Thyroid gland (tissue), 4 donors: ENCODE data around the gene CPT1A. TPM values are rescaled to one million over a fixed set of nuclear protein-coding genes. Genes with fewer than 3 reads are reported as not detected.
"Not testable (repeated sequence)": the region's sequence is repeated elsewhere in the genome, so short reads cannot be mapped to it uniquely, and the experiment has no call there.

ENCODE experiments used
- DNase-seq, 2 donors: peaks; one replicate each; pipeline ENCODE4 v3.0.0-alpha.2; 2019
- H3K27ac ChIP-seq, 3 donors: fragments of 200-600 bp; sonication (generic); 1 replicate in 2 of 3; 2 replicates in 1 of 3; pipeline ENCODE4 v1.5.1; 2016 to 2019; ENCODE audit warnings: mild to moderate bottlenecking in 1 of 3, moderate library complexity in 1 of 3
- H3K27me3 ChIP-seq: fragments of 200-600 bp; sonication (generic); one replicate; pipeline ENCODE4 v1.5.1; 2019
- H3K36me3 ChIP-seq, 2 donors: fragments of 200-600 bp; sonication (generic); one replicate each; pipeline ENCODE4 v1.5.1; 2016 to 2019
- H3K4me1 ChIP-seq, 2 donors: fragments of 200-600 bp; sonication (generic); one replicate each; pipeline ENCODE4 v1.5.1; 2017 to 2019
- H3K4me3 ChIP-seq, 3 donors: fragments of 200-600 bp; sonication (generic); replicated peaks in 1 of 3; 1 replicate in 2 of 3; 2 replicates in 1 of 3; pipeline ENCODE4 v1.5.1; 2016; ENCODE audit warnings: mild to moderate bottlenecking in 1 of 3
- H3K9me3 ChIP-seq: fragments of 200-600 bp; sonication (generic); one replicate; pipeline ENCODE4 v1.5.1; 2017
- CTCF ChIP-seq, 6 experiments: fragments of 200-600 bp in 3 of 6; fragments of 450-650 bp in 3 of 6; sonication (generic) in 3 of 6; IDR thresholded peaks; one replicate each; pipeline ENCODE4 v1.5.1; 2016 to 2019; ENCODE audit warnings: antibody characterized with exemption in 6 of 6, mild to moderate bottlenecking in 2 of 6, inconsistent platforms in 1 of 6, moderate library complexity in 1 of 6
- POLR2A ChIP-seq, 2 donors: fragments of 450-650 bp; IDR thresholded peaks; one replicate each; pipeline ENCODE4 v1.6.1; 2017; ENCODE audit warnings: antibody characterized with exemption in 2 of 2, mild to moderate bottlenecking in 2 of 2, moderate library complexity in 1 of 2
- WGBS, 2 donors: methylation state at CpG; one replicate each; pipeline ENCODE4 v1.1.5; 2017; 5-methylcytosine and 5-hydroxymethylcytosine counted together
- intact Hi-C: fragments of 100-400 bp; cut with DNase I; formaldehyde crosslinking; loops from one replicate; pipeline ENCODE4 v1.15.1; 2023
- total RNA-seq, 4 donors: library from RNA; depleted of rRNA; stranded (reverse); fragments of >200 nt; gene quantifications; one replicate each; pipeline ENCODE4 v1.2.3, GENCODE V29; 2016

Gene CPT1A
- total RNA-seq, 4 donors from 2014 or later, result 29.9 to 58.0 (median 43.8) TPM

- intact Hi-C loops, result no loop called here
- WGBS, 2 donors, result 87% methylated on average over 8 of the region's 8 CpGs
Observed at GRCh38 chr11:68859123-68859522, 17.4 kb upstream of the CPT1A start.

GRCh38 chr11:68857037-68857586 lies 15.4 kb upstream of the CPT1A start:
- H3K4me1 ChIP-seq, result peaks cover 9 to 14% of the 10 kb centered on the region in 2 donors
- H3K36me3 ChIP-seq, result no peaks in the 10 kb centered on the region
- H3K27ac ChIP-seq, result no peak overlapping the region
- no peak for DNase-seq
- H3K27me3 ChIP-seq, result no peaks in the 10 kb centered on the region
- 93% methylated on average over 8 of the region's 8 CpGs for WGBS, 2 donors
- no peaks in the 10 kb centered on the region for H3K9me3 ChIP-seq
- H3K4me3 ChIP-seq, result no peak overlapping the region
- TF ChIP-seq POLR2A (IDR thresholded peaks at IDR 0.05) (no peak), CTCF (IDR thresholded peaks at IDR 0.05) (no peak)
- intact Hi-C loops, result no loop called here

More at GRCh38 chr11:68859123-68859522, 17.4 kb upstream of the CPT1A start:
- Histone ChIP-seq H3K36me3 (no peaks in the 10 kb centered on the region), H3K27me3 (no peaks in the 10 kb centered on the region), H3K9me3 (no peaks in the 10 kb centered on the region), H3K4me3 (no peak overlapping the region), H3K4me1 (peaks cover 9 to 23% of the 10 kb centered on the region in 2 donors), H3K27ac (no peak overlapping the region)
- TF ChIP-seq CTCF (IDR thresholded peaks at IDR 0.05) (no peak), POLR2A (IDR thresholded peaks at IDR 0.05) (no peak)
- DNase-seq, result no peak

- H3K27me3 ChIP-seq, DNase-seq, H3K4me3 ChIP-seq, H3K27ac ChIP-seq, H3K9me3 ChIP-seq, intact Hi-C loops, H3K36me3 ChIP-seq: not testable (repeated sequence)
- WGBS, 2 donors, result 81% methylated on average over 21 of the region's 21 CpGs
- H3K4me1 ChIP-seq, result peaks cover 9 to 14% of the 10 kb centered on the region in 2 donors
Observed at GRCh38 chr11:68856425-68857030, 14.8 kb upstream of the CPT1A start.

- peak overlapping the region in 1 of 3 donors; percentile 43 for H3K27ac ChIP-seq
- peaks cover 9 to 14% of the 10 kb centered on the region in 2 donors for H3K4me1 ChIP-seq
- H3K4me3 ChIP-seq, result peak overlapping the region in 1 of 3 donors; percentile 43
- DNase-seq, result peak; percentile 36 to 41
- H3K27me3 ChIP-seq, result no peaks in the 10 kb centered on the region
- H3K9me3 ChIP-seq, result no peaks in the 10 kb centered on the region
- H3K36me3 ChIP-seq, result no peaks in the 10 kb centered on the region
- WGBS, 2 donors, result 13 to 29% methylated on average over 11 to 30 of the region's 62 CpGs
- TF ChIP-seq CTCF (IDR thresholded peaks at IDR 0.05) (peak in 1 of 6 experiments; percentile 31), POLR2A (IDR thresholded peaks at IDR 0.05) (no peak)
- intact Hi-C loops, result no loop called here
Observed at GRCh38 chr11:68855205-68855981, 13.7 kb upstream of the CPT1A start.

- Histone ChIP-seq H3K27me3 (no peaks in the 10 kb centered on the region), H3K4me1 (peaks cover 9 to 14% of the 10 kb centered on the region in 2 donors), H3K4me3 (peak overlapping the region in 1 of 3 donors; percentile 43), H3K36me3 (no peaks in the 10 kb centered on the region), H3K27ac (no peak overlapping the region), H3K9me3 (no peaks in the 10 kb centered on the region)
- no peak for DNase-seq
- WGBS, 2 donors, result 18 to 23% methylated on average over 37 to 42 of the region's 42 CpGs
- TF ChIP-seq POLR2A (IDR thresholded peaks at IDR 0.05) (no peak), CTCF (IDR thresholded peaks at IDR 0.05) (no peak)
- intact Hi-C loops, result no loop called here
Observed at GRCh38 chr11:68854273-68854958, 12.7 kb upstream of the CPT1A start.
